Activated naive CD4-positive, alpha-beta T cell (primary cell): Measurements from ENCODE around the gene ELF4.
"Not testable (repeated sequence)": the region's sequence is repeated elsewhere in the genome, so short reads cannot be mapped to it uniquely, and the experiment has no call there.

Experiments used
- DNase-seq, 4 experiments: peaks; one replicate each; lab custom pipeline; 2025; lab: John Stamatoyannopoulos, UW

The ELF4 gene

GRCh38 chrX:130110379-130111219 lies at the start of gene ELF4:
Gene ELF4, minus strand, starts transcription at chrX:130110497. Its CDS starts 29,167 bp downstream, at chrX:130081330.
- peak; percentile 2 to 49 (median 12) for DNase-seq

GRCh38 chrX:130159776-130160175 lies 49.5 kb upstream of the ELF4 start:
- no peak for DNase-seq

- DNase-seq = no peak
Observed at GRCh38 chrX:130158311-130158710, 48.0 kb upstream of the ELF4 start.

- DNase-seq = no peak
Observed at GRCh38 chrX:130155564-130155963, 45.3 kb upstream of the ELF4 start.

- no peak for DNase-seq
Observed at GRCh38 chrX:130147631-130148030, 37.3 kb upstream of the ELF4 start.

GRCh38 chrX:130145123-130145522 lies 34.8 kb upstream of the ELF4 start:
- no peak for DNase-seq

- DNase-seq = no peak
Observed at GRCh38 chrX:130144509-130144908, 34.2 kb upstream of the ELF4 start.

- DNase-seq = no peak
Observed at GRCh38 chrX:130139474-130140201, 29.3 kb upstream of the ELF4 start.

- no peak for DNase-seq
Observed at GRCh38 chrX:130136961-130137360, 26.7 kb upstream of the ELF4 start.

GRCh38 chrX:130136496-130136895 lies 26.2 kb upstream of the ELF4 start:
- no peak for DNase-seq

GRCh38 chrX:130130990-130131389 lies 20.7 kb upstream of the ELF4 start:
- DNase-seq = no peak

- DNase-seq = no peak
Observed at GRCh38 chrX:130125091-130125874, 15.0 kb upstream of the ELF4 start.

- no peak for DNase-seq
Observed at GRCh38 chrX:130124577-130124976, 14.3 kb upstream of the ELF4 start.

GRCh38 chrX:130121505-130121800 lies 11.2 kb upstream of the ELF4 start:
- DNase-seq = no peak

GRCh38 chrX:130120746-130121504 lies 10.6 kb upstream of the ELF4 start:
- peak; percentile 1 to 65 (median 32) for DNase-seq

GRCh38 chrX:130120321-130120731 lies 10.0 kb upstream of the ELF4 start:
- DNase-seq = no peak

GRCh38 chrX:130119312-130119898 lies 9.1 kb upstream of the ELF4 start:
- DNase-seq = no peak

- no peak for DNase-seq
Observed at GRCh38 chrX:130118441-130119311, 8.4 kb upstream of the ELF4 start.

- DNase-seq = no peak
Observed at GRCh38 chrX:130117166-130117565, 6.9 kb upstream of the ELF4 start.

GRCh38 chrX:130115119-130115885 lies 5.0 kb upstream of the ELF4 start:
- DNase-seq = not testable (repeated sequence)
